Amygdala (tissue), 56 donors: Measurements from ENCODE around the gene RNH1.

Experiments used
- DNase-seq, 56 donors: peaks; one replicate each; lab custom pipeline; 2025; lab: John Stamatoyannopoulos, UW

RNH1 gene

GRCh38 chr11:506995-507726 is at the start of gene RNH1:
RNH1 (minus strand) TSS chr11:507242; CDS start chr11:502162, 5,080 bp downstream.
- peak; percentile 81 to 100 (median 97) for DNase-seq

GRCh38 chr11:555780-556661 is 49.0 kb upstream of the RNH1 start:
- DNase-seq, result no peak

DNA sequence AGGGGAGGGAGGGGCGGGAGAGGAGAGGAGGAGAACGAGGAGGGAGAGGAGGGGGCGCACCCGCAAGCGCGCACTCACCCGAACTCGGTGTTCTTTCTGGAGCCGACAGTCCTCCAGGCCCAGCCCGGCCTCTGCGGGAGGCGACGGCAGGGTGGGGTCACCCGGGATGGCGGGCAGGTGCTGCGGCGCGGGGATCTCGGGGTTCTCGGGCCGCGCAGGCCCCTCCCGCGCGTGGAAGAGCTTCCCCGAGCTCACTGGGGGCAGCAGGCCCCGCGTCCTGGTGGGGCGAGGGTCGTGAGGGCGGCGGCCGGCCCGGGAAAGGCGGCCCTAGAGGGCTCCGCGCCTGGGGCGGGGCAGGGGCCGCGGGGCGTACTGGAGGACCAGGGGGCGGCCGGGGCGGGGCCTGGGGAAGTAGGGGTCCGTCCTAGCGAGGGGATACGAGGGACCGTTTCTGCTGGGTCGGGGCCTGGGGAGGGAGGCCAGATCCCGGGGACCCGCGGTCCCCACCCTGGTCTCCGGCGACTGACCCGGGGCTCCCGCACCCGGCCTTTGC is 48.3 kb upstream of the RNH1 start:
- no peak for DNase-seq

DNA sequence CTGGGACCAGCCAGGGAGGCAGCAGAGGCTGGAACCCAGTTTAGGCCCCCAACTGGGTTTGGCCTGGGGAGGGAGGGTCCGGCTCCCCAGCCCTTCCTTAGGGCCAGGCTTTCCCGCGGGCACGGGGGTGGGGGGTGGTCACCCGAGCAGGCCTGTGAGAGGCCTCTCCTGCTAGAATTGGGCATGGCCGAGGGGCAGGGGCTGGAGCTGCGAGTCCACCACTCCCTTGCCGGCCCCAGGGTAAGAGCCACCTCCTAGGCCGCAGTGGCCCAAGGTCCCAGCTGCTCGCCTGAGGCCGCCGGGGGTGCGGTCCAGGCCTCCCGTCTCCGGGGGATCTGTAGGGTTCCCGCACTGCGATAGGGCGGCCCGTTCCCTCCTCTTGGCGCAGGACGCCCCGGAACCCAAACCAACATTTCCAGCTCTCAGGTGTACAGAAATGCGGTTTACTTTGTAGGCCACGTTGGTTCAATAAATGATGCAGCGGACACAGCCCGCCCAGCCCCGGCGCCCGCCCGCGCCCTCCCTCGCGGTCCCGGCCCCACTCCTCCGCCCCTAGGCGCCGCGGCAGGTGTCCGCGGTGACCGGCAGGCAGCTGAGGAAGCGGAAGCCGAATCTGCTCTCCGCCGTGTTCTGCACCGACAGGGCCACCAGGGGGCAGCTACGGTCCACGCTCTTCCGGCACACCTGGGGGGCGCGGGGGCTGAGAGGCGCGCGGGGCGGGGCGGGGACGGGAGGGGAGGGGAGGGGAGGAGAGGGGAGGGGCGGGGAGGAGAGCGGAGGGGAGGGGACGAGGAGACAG is 47.6 kb upstream of the RNH1 start:
- DNase-seq, result peak in 5 of 56 donors; percentile 18 to 40 (median 23)

DNA sequence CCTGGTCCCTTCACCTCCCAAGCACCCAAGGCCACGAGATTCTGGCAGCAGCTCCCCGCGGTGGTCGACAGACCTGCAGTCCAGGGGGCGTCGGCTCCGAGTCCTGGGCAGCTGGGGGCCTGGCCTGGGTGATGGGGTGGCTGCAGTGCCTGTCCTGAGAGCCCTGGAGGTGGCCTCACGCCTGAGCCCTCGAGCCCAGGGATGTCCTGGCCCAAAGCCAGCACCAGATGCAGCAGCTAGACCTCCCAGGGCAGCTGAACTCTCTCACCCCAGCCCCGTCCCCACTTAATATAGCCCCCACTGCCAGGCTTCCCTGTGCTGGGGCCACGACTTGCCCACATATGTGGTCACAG is 46.9 kb upstream of the RNH1 start:
- no peak for DNase-seq

GRCh38 chr11:553083-553987 is 46.3 kb upstream of the RNH1 start:
- no peak for DNase-seq

- no peak for DNase-seq
Measured at GRCh38 chr11:551596-551995, 44.6 kb upstream of the RNH1 start.

DNA sequence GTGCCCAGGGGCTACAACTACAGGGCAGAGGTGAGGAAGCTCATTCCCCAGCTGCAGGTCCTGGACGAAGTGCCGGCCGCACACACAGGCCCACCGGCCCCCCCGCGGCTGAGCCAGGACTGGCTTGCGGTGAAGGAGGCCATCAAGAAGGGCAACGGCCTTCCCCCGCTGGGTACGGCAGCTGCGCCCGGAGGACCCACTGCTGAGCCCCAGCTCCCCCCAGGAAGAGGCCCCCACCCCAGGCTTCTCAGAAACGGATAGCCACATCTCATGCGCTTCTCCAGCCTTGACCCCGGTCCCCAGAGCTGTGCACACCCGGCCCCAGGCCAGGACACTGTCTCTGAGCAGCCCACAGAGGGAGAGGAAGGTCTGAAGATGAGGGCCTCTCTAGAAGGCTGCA is 44.1 kb upstream of the RNH1 start:
- DNase-seq, result no peak

DNA sequence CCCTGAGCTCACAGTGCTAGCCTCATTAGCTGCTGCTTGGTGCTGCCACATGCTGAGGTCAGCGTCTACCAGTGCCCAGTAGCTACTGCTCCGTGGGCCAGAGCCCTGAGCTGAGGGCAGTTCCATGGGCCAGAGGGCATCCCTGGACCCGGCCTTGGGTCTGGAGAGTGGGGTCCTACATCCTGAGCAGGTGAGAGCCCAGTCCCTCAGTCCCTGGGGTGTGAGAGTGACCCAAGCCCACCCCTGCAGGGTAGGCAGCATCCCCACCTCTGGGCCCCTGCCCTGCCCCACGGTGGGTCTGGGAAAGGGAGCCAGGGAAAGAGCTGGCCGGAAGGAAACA is 43.7 kb upstream of the RNH1 start:
- no peak for DNase-seq

DNA sequence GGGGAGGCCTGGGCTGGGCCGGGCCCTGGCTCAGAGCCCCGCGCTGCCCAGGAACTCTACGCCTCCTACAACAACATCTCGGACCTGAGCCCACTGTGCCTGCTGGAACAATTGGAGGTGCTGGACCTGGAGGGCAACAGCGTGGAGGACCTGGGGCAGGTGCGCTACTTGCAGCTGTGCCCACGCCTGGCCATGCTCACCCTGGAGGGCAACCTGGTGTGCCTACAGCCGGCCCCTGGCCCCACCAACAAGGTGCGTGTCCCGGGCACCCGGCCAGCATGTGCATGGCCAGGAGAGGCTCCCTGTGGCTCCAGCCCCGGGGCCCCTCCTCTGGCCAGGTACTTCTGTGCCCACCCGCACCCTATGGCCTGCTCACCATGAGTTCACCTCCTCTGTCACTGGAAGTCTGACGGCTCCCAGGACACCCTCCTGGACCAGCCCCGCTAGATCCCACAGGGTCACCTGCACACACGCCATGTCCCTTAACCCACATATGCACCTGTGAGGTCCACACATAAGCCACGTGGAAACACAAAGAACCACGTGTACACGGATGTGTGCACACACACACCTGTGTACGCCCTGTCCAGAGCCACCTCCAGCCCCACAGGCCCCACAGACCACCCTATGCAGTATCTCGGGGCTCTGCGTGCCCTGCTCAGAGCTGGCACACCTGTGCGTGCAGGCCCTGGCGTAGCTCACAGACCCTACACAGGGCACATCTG is 43.1 kb upstream of the RNH1 start:
- DNase-seq, result no peak

DNA sequence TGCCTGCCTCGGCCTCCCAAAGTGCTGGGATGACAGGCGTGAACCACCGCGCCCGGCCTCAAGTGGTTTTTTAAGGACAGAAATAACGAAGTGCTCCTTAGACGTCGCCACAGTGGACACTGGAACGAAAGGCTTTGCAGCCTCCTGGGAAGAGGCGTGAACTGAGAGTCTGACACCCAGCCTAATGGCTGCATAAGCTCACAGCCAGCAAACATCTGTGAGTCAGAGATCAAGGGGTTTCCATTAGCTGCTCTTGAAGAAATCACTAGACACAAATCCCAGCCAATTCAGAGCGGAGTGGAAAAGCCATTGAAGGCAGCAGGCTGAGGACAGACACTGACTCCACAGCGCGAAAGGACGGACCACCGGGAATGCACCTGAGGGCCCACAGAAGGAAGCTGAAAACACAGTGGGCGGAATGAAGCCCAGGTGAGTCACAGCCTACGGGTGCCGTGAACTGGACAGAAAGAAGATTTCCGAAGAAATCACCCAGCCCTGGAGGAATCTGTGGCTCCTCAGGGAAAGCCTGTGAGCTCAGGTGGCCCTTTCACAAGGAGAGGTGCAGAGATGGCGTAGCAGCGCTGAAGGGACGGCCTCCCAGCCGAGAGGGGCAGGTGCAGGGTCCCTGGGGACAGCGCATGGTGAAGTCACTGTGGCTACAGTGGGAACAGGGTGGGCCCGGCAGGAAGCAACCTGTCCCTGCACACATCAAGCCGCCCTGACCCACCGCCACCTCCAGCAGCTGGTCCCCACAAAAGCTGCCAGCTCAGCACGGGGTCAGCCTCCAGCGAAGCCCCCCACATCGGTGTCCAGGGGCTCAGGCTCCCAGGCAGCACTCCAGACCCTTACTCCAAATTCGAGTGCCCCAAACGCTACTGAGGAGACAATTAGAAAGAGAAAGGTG is 41.9 kb upstream of the RNH1 start:
- DNase-seq, result no peak

DNA sequence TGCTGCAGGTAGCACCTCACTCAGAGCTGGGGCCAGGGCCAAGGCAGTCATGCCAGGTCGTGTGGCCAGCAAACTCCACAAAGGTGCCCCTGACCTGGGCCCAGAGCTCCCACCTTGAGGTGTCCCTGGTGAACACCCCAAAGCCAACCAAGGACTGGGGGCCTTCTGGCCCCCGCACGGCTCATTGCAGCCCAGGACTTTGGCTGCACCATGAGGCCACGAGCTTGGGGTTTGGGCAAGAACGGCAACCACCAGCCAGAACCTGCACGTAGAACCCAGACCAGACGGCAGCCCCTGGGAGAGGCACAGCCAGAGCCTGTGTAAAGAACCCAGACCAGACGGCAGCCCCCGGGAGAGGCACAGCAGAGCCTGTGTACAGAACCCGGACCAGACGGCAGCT is 38.1 kb upstream of the RNH1 start:
- no peak for DNase-seq

DNA sequence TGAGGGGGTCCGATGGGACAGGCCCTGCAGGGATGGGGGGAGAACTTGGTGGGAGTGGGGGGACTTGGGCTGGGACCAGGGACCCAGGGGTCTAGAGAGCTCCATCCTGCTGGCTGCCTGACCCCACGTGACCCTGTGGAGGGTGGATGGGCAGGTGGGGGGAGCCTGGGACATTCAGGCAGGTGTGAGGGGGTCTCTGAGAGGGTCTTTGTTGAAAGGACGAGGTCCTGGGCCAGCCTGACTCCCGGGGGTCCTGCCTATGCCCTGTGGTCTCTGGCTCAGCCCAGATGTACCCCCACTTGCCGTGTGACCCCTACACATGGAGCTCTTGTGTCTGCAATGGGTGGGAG is 37.8 kb upstream of the RNH1 start:
- DNase-seq, result no peak

DNA sequence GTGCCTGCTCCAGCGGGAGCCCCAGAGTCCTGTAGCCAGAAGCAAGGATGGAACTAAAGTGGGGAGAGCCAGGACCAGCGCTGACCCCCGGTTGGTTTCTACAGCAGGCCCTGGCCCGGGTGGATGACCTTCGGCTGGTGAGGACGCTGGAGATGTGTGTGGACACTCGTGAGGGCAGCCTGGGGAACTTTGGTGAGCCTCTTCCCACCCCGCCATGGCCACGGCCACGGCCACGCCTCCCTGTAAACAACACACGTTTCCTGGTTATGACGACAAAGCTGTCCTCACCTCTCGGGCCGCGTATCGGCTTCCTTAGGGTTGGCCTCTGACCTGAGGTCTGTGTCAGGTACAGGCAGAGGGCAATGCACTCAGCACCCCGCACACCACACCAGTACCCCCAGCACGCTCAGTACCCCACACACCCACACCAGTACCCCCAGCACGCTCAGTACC is 34.4 kb upstream of the RNH1 start:
- DNase-seq, result no peak

DNA sequence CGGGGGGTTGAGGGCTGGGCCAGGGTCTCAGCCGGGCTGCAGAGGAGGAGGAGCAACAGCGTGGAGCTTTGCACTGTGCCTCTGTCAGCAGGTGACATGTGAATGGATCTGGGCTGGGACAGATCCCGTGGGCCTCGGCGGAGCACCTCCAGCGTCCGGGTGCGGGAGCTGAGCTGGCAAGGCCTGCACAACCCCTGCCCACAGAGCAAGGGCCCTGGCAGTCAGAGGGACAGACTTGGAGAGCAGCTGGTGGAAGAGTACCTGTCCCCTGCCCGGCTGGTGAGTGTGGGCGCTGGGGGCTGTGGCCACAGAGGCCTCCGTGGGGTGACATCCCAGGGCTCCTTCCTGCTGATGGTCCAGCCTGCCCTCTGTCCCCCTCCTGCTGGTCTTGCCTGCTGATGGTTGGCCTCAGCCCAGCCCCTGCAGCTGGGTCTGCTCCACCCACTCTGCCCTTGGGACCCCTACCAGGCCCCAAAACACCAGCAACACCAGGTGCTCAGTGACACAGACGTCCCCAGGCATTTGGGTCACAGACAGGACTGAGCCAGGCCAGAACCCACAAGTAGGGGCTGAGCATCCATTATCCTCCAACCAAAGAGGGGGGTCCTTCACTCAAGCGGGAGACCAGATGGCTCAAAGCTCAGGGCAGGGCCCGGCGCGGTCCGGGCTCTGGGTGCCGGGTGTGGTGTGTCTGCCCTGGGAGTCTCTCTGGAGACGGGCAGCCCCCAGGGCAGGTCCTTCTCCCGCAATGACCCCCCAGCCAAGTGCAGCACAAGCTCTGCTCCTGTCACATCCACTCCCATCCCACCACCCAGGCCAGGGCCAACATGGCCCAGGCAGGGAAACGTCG is 33.8 kb upstream of the RNH1 start:
- no peak for DNase-seq

DNA sequence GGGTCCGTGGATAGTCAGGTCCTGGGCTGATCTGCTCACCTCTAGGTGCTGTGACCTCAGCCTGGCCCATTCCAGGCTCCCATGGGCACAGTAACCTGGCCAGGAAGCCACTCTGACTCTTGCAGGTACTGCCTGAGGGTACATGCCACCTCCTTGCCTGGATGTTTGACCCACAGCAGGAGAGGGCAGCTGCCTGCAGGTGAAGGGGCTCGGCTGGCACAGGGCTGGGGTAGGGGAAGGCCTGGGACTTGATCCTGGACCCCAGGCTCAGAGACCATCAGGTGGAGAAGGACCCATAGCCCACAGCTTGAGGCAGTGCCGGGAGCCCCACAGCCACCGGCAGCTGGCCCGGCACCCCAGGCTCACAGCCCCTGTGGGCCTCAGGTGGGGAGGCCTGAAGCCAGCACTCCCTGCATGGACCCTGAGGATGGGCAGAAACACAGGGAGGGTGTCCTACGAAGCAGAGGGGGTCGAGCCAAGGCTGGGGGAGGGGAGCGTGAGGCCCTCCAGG is 33.0 kb upstream of the RNH1 start:
- DNase-seq, result no peak

- no peak for DNase-seq
Measured at GRCh38 chr11:538431-539051, 31.5 kb upstream of the RNH1 start.
